Fibroblast of skin of left quadriceps (primary cell): ENCODE data around the gene FBXO48.

ENCODE experiments used
- DNase-seq, 2 experiments: peaks; one replicate each; pipeline ENCODE4 v3.0.0-alpha.2; 2013; ENCODE audit warnings: low read depth in 2 of 2

FBXO48 gene

GRCh38 chr2:68438455-68439303 lies 28.4 kb downstream of the FBXO48 start:
- DNase-seq = no peak

GRCh38 chr2:68436270-68436669 lies 30.8 kb downstream of the FBXO48 start:
- no peak for DNase-seq

GRCh38 chr2:68435615-68436014 lies 31.5 kb downstream of the FBXO48 start:
- no peak for DNase-seq

GRCh38 chr2:68434981-68435380 lies 32.1 kb downstream of the FBXO48 start:
- no peak for DNase-seq

- DNase-seq = no peak
Measured at GRCh38 chr2:68432696-68433658, 34.1 kb downstream of the FBXO48 start.

- DNase-seq = no peak
Measured at GRCh38 chr2:68431316-68431972, 35.6 kb downstream of the FBXO48 start.

- DNase-seq = no peak
Measured at GRCh38 chr2:68429311-68429826, 37.7 kb downstream of the FBXO48 start.

- DNase-seq = no peak
Measured at GRCh38 chr2:68428746-68429145, 38.3 kb downstream of the FBXO48 start.

GRCh38 chr2:68428126-68428525 lies 39.0 kb downstream of the FBXO48 start:
- no peak for DNase-seq

- DNase-seq = no peak
Measured at GRCh38 chr2:68426848-68427579, 40.1 kb downstream of the FBXO48 start.

GRCh38 chr2:68426446-68426845 lies 40.6 kb downstream of the FBXO48 start:
- DNase-seq = no peak

GRCh38 chr2:68425503-68425902 lies 41.6 kb downstream of the FBXO48 start:
- DNase-seq = no peak

- DNase-seq = no peak
Measured at GRCh38 chr2:68423966-68424650, 43.0 kb downstream of the FBXO48 start.

GRCh38 chr2:68420254-68420910 lies 46.7 kb downstream of the FBXO48 start:
- peak; percentile 21 to 26 for DNase-seq

- no peak for DNase-seq
Measured at GRCh38 chr2:68418855-68419254, 48.2 kb downstream of the FBXO48 start.

GRCh38 chr2:68418419-68418818 lies 48.7 kb downstream of the FBXO48 start:
- no peak for DNase-seq

GRCh38 chr2:68417926-68418325 lies 49.2 kb downstream of the FBXO48 start:
- DNase-seq = no peak

GRCh38 chr2:68416081-68416675 lies 50.9 kb downstream of the FBXO48 start:
- no peak for DNase-seq

GRCh38 chr2:68415521-68415920 lies 51.6 kb downstream of the FBXO48 start:
- DNase-seq = no peak

- DNase-seq = no peak
Measured at GRCh38 chr2:68414876-68415275, 52.2 kb downstream of the FBXO48 start.
